ENCODE measurements around the gene GDAP1L1.
"Not testable (repeated sequence)": the region's sequence is repeated elsewhere in the genome, so short reads cannot be mapped to it uniquely, and the experiment has no call there.

The GDAP1L1 gene

GRCh38 chr20:44306927-44307326 lies 59.8 kb downstream of the GDAP1L1 start:
- no peak for DNase-seq

GRCh38 chr20:44309763-44310663 lies 62.9 kb downstream of the GDAP1L1 start:
- no peak for DNase-seq

- peak; percentile 97 for DNase-seq
Measured at GRCh38 chr20:44310664-44311639, 63.8 kb downstream of the GDAP1L1 start, which contains the start of gene FITM2. Gene FITM2 (minus strand): TSS chr20:44311202. CDS start chr20:44311148, 54 bp downstream.

- no peak for DNase-seq
Measured at GRCh38 chr20:44314870-44315269, 67.8 kb downstream of the GDAP1L1 start.

GRCh38 chr20:44319839-44320422 lies 72.8 kb downstream of the GDAP1L1 start:
- DNase-seq, result no peak

GRCh38 chr20:44324343-44324742 lies 77.2 kb downstream of the GDAP1L1 start:
- no peak for DNase-seq

- DNase-seq, result no peak
Measured at GRCh38 chr20:44326391-44327159, 79.5 kb downstream of the GDAP1L1 start.

GRCh38 chr20:44327748-44328147 lies 80.6 kb downstream of the GDAP1L1 start:
- DNase-seq, result not testable (repeated sequence)

GRCh38 chr20:44328428-44328827 lies 81.3 kb downstream of the GDAP1L1 start:
- DNase-seq, result no peak
